GM23248 (cell line): ENCODE results near the gene WDR64.

Source experiments
- EZH2 ChIP-seq: fragments of 200-600 bp; sonication (generic); IDR thresholded peaks from 2 replicates; pipeline ENCODE4 v1.6.1; 2018; ENCODE audit warnings: antibody characterized with exemption, mild to moderate bottlenecking; ENCODE audit not compliant: insufficient read depth, poor library complexity, severe bottlenecking
- EZH2phosphoT487 ChIP-seq: fragments of 200-600 bp; sonication (generic); IDR thresholded peaks from 2 replicates; pipeline ENCODE4 v1.6.1; 2018; ENCODE audit warnings: antibody characterized with exemption, moderate library complexity, mild to moderate bottlenecking, low read depth; ENCODE audit not compliant: insufficient read depth

DNA sequence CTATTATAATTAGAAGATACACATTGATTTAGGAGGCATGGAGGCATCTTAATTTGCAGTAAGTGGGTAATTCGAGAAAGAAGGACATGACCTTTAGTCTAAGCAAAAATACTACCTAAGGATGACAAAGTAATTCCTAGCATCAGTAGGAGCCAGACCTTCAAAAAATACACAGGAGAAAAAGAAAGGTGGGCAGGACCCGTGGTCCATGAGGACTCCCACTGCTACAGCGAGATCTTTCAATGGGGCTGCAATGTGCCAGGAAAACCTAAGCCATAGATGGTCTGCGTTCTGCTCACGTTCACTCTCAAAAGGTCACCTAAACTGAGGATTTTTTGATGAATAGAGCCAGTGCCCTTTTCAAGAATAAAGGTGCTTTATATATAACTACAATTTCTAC is 185.3 kb downstream of the WDR64 start:
- no peak for TF ChIP-seq EZH2
- TF ChIP-seq EZH2phosphoT487 = no peak
